ENCODE measurements around the gene CHST8.

DNA sequence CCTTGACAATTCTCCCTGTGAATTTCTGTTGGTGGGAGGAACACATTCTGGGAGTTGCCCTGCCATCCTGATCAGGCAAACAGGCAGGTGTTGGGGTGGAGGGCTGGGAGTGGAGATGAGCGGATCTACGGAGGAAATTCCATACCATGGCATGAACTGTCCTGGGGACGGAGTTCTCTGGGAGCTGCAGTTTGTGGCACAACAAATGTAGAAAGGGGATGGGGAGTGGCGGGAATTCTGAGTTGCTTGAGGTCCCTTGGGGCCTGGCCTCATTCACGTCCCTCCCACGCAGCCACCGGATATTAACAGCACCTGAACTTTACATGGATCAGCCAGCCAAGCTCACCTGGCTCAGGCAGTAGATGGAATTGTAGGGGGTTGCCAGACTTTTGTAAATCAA, 70.0 kb downstream of the CHST8 start:
- TF ChIP-seq, protein P1, sequence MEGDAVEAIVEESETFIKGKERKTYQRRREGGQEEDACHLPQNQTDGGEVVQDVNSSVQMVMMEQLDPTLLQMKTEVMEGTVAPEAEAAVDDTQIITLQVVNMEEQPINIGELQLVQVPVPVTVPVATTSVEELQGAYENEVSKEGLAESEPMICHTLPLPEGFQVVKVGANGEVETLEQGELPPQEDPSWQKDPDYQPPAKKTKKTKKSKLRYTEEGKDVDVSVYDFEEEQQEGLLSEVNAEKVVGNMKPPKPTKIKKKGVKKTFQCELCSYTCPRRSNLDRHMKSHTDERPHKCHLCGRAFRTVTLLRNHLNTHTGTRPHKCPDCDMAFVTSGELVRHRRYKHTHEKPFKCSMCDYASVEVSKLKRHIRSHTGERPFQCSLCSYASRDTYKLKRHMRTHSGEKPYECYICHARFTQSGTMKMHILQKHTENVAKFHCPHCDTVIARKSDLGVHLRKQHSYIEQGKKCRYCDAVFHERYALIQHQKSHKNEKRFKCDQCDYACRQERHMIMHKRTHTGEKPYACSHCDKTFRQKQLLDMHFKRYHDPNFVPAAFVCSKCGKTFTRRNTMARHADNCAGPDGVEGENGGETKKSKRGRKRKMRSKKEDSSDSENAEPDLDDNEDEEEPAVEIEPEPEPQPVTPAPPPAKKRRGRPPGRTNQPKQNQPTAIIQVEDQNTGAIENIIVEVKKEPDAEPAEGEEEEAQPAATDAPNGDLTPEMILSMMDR (IDR thresholded peaks at IDR 0.05; ENCODE audit: insufficient read depth, low read length, poor library complexity, severe bottlenecking), result no peak
- no peak for TF ChIP-seq EZH2phosphoT487 (conservative IDR thresholded peaks at IDR 0.05; ENCODE audit: low read length)
